Stimulated activated CD8-positive, alpha-beta memory T cell treated with anti-CD3 and anti-CD28 coated beads, Interleukin-7, amount 100 ng/mL, for 24 hours (primary cell): Measurements from ENCODE around the gene TRAF3.

Source experiments
- DNase-seq: peaks from one replicate; pipeline ENCODE4 v3.0.0-alpha.2; 2020; ENCODE audit warnings: low read depth

The TRAF3 gene

DNA sequence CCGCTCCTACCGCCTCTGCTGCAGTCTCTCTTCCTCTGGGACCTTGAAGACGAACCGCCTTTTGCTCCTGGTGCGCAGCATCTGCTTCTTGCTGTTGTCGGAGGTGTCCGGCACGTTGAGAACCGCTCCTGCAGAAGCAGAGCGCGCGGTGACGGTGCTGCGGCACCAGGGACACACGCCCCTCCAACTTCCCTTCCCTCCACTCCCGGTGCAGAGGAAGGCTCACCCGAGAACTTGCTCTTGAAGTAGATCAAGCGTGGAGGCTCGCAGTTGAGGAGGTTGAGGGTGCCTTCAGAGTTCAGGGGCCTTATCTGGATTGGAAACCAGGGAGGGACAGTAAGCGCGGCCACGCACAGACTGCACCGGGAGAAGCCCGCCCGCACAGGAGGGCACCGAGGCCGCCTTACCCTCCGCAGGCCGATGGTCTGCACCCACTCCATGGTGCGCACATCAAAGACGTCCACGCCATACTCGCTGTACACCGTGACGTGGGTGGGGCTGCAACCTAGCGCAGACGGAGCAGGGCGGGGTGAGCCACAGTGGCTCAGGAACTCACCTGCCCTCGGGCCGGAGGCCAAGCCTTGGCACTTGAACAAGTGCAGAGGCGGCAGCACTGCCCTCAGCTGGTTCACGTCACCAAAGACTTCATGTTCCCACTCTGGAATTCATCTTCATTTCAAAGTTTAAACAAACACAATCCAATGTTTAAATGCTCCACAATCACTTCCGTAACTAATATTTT lies 162.7 kb downstream of the TRAF3 start:
- no peak for DNase-seq

- DNase-seq: no peak
These were observed 163.6 kb downstream of the TRAF3 start for GRCh38 chr14:102940729-102941362.

- no peak for DNase-seq
These were observed 164.3 kb downstream of the TRAF3 start for GRCh38 chr14:102941419-102942011.

DNA sequence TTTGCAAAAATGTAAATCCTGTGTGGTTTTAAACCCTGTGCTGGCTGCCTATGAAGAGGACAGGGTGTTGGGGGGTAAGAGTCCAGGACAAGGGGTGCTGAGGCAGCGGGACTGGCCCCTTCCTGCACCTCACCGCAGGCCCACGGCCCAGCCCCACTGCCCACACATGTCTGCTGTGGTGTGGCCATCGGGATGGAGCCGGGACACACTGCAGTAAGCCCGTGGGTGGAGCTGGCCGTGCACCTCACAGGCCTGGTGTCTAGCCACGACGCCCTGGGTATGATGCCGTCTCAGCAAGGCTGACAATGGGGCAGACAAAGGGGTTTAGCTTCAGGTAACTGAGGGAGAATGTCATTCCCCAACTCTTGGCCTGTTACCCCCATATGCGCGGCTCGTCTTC lies 164.8 kb downstream of the TRAF3 start:
- no peak for DNase-seq

- DNase-seq: no peak
These were observed 166.2 kb downstream of the TRAF3 start for GRCh38 chr14:102943454-102943853.

GRCh38 chr14:102943979-102944378 lies 166.7 kb downstream of the TRAF3 start:
- no peak for DNase-seq

DNA sequence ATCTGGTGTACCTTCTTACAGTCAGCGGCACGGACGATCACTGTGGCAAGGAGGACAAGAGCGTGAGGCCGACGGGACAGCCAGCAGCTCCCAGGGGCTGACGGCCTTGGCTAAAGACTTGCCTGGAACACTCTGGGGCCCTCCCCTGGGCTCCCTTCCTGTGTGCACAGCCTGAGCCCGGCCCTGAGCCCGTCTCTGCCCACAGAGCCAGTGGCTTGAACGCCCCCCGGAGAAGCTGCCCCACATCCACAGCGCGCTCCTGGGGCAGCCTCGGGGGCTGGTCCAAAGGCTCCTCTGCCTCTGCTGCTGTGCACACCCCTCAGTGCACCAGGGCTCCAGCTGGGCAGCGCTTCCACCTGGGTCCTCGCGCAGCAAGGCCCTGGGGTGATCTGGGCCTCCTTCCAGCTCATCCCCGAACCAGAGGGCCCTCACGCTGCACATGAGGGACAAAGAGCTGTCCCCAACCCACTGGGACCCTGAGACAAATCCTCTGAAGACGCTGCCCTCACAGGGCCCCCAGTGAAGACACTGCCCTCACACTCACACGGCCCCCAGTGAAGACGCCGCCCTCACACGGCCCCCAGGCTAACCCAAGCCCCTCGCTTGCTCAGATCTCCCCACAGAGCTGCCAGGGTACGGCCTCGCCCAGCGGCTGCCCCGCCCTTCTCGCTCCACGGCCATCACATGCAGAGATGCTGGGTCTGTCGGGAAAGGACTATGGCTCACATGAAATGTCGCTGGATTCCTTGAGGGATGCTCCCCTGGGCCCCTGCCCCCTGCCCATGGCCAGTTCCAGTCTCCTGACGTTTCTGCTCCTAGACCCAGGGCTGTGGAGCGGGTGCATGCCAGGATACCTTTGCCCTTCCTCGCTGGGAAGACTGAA lies 167.4 kb downstream of the TRAF3 start:
- no peak for DNase-seq

GRCh38 chr14:102945346-102946130 lies 168.3 kb downstream of the TRAF3 start:
- DNase-seq: no peak

DNA sequence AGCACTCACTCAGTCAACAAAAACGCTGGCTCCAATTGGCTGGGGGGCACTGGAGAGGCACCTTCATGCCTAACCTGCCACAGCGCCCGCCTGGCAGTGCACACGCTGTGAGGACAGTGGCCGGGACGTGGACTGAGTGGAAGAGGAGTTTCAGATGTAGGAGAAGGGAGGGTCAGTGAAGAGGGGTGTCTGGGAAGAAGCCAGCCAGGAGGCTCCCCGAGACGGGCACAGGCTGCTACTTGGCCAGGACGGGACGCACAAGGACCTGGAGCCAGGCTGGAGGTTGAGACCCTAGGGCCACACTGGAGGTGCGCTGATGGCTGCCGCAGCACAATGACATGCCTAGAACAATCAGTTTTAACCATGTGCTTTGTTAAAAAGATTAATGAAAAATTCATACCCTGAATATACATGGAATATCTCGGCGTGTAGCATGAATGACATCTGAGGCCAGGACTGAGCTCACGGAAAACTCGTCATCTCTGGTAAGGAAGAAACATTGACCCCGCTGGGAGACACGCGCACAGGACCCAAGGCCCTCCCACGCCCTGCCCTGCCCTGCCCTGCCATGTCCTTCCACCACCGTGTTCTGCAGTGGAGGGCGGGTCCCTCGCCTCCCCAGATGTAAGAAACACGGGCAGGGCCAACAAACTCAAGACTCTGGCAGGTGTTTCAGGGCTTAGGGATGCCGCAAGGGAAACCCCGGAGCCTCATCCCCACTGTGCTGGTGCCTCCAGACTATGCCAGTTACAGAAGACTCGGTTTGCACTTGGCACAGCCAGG lies 170.3 kb downstream of the TRAF3 start:
- no peak for DNase-seq

GRCh38 chr14:102948698-102949061 lies 171.4 kb downstream of the TRAF3 start:
- DNase-seq: no peak

- no peak for DNase-seq
These were observed 172.0 kb downstream of the TRAF3 start for GRCh38 chr14:102949062-102949800.

DNA sequence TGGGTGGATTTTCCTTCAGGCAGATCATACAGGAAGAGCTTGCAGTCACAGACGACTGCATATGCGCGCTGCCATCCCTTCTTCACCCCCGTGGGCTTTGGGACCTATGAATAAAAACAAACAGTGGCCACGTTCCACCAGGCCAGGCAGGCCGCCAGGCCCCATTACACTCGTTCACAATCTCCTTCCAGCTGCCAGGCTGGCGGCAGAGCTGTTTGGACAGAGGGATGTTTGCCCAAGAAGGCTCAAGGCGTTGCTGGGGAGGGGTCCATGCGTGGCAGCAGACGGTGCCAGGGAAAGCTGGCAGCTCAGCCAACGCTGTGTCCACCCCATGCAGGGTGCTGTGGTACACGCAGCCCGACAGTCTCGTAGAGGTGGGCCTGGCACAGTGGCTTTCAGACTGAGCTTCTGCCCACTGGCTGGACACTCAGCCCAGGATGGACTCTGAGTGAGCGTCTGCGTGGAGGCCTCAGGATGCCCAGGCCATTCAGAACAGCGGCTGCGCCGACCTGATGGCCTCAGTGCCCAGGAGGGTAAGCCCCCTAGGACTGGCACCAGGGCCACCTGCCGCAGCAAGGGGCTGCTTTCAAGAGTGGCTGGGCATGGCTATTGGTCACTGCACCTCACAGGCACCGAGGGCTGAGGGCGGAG lies 172.7 kb downstream of the TRAF3 start:
- no peak for DNase-seq

- DNase-seq: no peak
These were observed 173.8 kb downstream of the TRAF3 start for GRCh38 chr14:102951034-102951433.

DNA sequence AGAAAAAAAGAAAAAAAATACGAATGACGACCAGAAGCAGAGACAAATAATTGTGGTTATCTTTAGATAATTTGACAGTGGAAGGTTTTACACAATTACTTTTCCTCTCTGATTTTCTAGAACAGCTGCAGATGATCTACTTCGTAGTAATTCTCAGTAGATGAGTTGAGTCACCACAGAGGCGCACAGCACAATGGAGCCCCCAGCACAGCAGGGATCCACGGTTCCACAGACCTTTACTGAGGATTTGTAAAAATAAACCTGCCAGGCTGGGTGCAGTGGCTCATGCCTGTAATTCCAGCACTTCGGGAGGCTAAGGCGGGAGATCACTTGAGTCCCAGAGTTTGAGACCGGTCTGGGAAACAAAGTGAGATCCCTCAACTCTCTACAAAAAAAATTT lies 174.6 kb downstream of the TRAF3 start:
- DNase-seq: no peak

DNA sequence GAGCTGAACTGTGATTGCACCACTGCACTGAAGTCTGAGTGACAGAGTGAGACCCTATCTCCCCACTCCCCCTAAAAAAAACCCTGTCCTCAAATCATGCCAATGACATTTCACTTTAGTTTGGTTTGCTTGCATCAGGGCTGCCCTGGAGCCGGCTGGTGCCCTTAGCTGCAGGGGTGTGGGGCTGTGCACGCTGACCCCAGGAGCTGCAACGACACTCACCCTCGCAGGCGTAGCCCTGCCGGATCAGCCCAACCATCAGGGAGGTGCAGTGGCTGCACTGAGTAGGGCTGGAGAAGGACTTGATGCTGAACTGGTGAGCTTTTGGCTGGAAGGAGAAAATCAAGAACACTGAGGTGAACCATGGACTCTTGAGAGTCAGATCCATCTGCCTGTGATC lies 175.0 kb downstream of the TRAF3 start:
- no peak for DNase-seq

GRCh38 chr14:102953100-102953499 lies 175.9 kb downstream of the TRAF3 start:
- no peak for DNase-seq

- no peak for DNase-seq
These were observed 177.0 kb downstream of the TRAF3 start for GRCh38 chr14:102954081-102954789.

GRCh38 chr14:102955636-102956408 lies 178.6 kb downstream of the TRAF3 start:
- no peak for DNase-seq
